Measurements from ENCODE around the gene ZFP30.

GRCh38 chr19:37655301-37655688, at the start of gene ZFP30:
- TF ChIP-seq POLR2A (IDR thresholded peaks at IDR 0.05) (no peak), CTCF (IDR thresholded peaks at IDR 0.05) (no peak)

Data from suprapubic skin (tissue), 3 donors.